ENCODE results near the gene NUP155. TPM values are rescaled to one million over a fixed set of nuclear protein-coding genes. Genes with fewer than 3 reads are reported as not detected.

The NUP155 gene
- 15.7 to 20.7 TPM (median 19.5 TPM) in 5 replicates for total RNA-seq (2022; extraction: Qiagen RNA extraction; ENCODE audit: low read depth)

GRCh38 chr5:37370864-37371726 is at the start of gene NUP155:
Gene NUP155 (minus strand): TSS chr5:37371106. CDS start chr5:37370977, 129 bp downstream.

DNA sequence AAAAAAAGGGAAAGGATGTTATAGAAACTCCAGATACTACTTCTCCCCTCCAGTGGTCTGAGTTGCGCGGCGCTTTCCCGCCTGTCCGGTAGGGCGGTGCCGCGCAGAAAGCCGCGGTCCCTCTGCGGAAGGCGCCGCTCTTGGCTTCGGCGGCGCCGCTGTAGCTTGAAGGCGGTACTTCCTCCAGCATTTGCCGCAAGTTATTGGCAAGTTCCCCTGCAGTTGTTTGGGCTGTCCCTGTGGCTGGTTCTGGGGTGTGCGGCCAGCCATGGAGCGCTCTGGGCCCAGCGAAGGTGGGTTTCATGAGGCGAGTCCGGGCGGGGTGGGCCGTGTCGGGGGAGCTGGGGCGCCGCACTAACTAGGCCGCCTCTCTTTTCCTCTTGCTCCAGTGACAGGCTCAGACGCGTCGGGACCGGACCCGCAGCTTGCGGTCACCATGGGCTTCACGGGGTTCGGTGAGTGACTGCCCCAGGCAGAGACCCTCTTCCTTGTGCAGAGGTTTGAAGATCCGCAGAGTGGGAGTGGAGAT is 8.3 kb upstream of the NUP155 start, which contains the start of gene WDR70:
Gene WDR70, plus strand, starts transcription at position 219 of the 529 bp plus-strand sequence. Its CDS starts 50 bp downstream, at position 269.

DNA sequence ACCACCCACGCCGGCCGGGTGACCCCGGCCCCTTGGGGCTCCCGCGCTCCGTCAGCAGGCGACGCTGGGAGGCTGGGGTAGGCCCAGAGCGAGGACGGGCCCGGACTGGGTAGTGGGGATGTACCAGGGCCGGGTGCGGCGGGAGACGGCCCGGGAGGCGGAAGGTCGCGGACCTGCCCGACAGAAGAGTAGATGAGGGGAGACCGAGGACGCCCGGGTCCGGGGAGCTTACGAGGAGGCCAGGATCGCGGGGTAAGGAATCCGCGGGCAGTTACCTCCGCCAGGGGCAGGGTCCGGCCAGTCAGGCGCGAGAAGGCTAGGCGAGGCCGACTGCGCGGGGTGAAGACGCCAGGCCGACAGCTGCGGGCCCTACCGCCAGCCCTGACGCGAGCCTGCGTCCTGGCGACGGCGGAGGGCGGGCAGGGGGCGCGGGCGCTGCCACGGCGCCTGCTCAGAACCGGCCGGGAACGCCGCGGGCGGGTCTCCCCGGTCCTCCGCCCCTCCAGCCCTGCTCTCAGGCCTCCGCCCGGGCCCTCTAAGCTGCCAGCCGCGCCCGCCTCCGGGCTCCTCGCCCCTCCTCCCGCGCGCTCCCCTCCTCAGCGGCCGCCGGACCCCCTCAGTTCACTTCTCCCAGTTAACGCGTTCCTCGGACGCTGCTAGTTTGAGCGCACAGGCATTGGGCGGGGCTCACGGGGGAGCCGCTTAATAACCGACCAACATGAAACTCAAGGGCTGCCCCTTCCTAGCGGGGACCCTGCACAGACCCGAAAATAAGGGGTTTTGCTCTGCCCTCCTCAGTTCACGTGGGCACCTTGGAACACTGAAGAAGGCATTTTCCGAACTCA is 121.7 kb downstream of the NUP155 start, which contains the start of gene CPLANE1:
Gene CPLANE1, minus strand, starts transcription at position 407 of the 845 bp plus-strand sequence. CDS start 1,678 bp downstream, outside the sequence.

Other genes with a start within 250 kb of the NUP155 start
- 2.8 to 5.8 TPM (median 4.1 TPM) in 5 replicates for gene CPLANE1, start 121.7 kb downstream of the NUP155 start, total RNA-seq (2022; extraction: Qiagen RNA extraction; ENCODE audit: low read depth)
- 10.4 to 13.8 TPM (median 12.6 TPM) in 5 replicates for gene WDR70, start 8.2 kb upstream of the NUP155 start, total RNA-seq (2022; extraction: Qiagen RNA extraction; ENCODE audit: low read depth)